ENCODE measurements around the gene FBXL7. TPM values are rescaled to one million over a fixed set of nuclear protein-coding genes. Genes with fewer than 3 reads are reported as not detected.

The FBXL7 gene
- total RNA-seq, 2 experiments from 2014 or later: not detected

- H3K79me2 ChIP-seq (ENCODE audit: insufficient read depth, low read depth, low read length): no peaks in the 10 kb centered on the region
- intact Hi-C loops (cut with micrococcal nuclease; ENCODE audit: unreplicated experiment): no loop called here
- no peak overlapping the region for H3K4me3 ChIP-seq (ENCODE audit: low read depth, low read length, poor library complexity, severe bottlenecking)
- no peaks in the 10 kb centered on the region for H3K4me1 ChIP-seq (ENCODE audit: insufficient read depth, low read length, poor library complexity, severe bottlenecking)
- H3K4me2 ChIP-seq (ENCODE audit: low read length): no peak overlapping the region
- H2AFZ ChIP-seq (ENCODE audit: low read length): no peak overlapping the region
- H3K9me2 ChIP-seq (ENCODE audit: insufficient read depth, low read length): no peaks in the 10 kb centered on the region
- H3K27ac ChIP-seq (ENCODE audit: low read depth, low read length, poor library complexity, severe bottlenecking): no peak overlapping the region
- no peaks in the 10 kb centered on the region for H3K36me3 ChIP-seq (ENCODE audit: insufficient read depth, low read length)
- no TSS peak for BruUV-seq (replicated peaks)
- no peak for TF ChIP-seq CTCF (conservative IDR thresholded peaks at IDR 0.05; ENCODE audit: low read length)
- TF ChIP-seq EZH2phosphoT487 (IDR thresholded peaks at IDR 0.05; ENCODE audit: borderline replicate concordance, low read depth, low read length): no peak
- ChIA-PET POLR2A (interaction anchor here (0.7 kb wide), 1 partner anchor 1802 kb away, joined by 3 read pairs; no protein-coding TSS in a partner anchor), CTCF (ENCODE audit: unreplicated experiment) (no interaction called here)
- no peak for DNase-seq (ENCODE audit: low spot score)
- H3K9me3 ChIP-seq (ENCODE audit: low read length): no peaks in the 10 kb centered on the region
- no peaks in the 10 kb centered on the region for H4K20me1 ChIP-seq (ENCODE audit: insufficient read depth, low read length)
Observed at GRCh38 chr5:15475367-15475766, 24.6 kb upstream of the FBXL7 start.

GRCh38 chr5:15476977-15477376 lies 23.0 kb upstream of the FBXL7 start:
- BruUV-seq (replicated peaks): no TSS peak
- ChIA-PET CTCF (ENCODE audit: unreplicated experiment) (no interaction called here), POLR2A (no interaction called here)
- intact Hi-C loops (cut with micrococcal nuclease; ENCODE audit: unreplicated experiment): no loop called here
- no peaks in the 10 kb centered on the region for H3K79me2 ChIP-seq (ENCODE audit: insufficient read depth, low read depth, low read length)
- H2AFZ ChIP-seq (ENCODE audit: low read length): no peak overlapping the region
- H3K9me2 ChIP-seq (ENCODE audit: insufficient read depth, low read length): no peaks in the 10 kb centered on the region
- DNase-seq (ENCODE audit: low spot score): no peak
- H3K36me3 ChIP-seq (ENCODE audit: insufficient read depth, low read length): no peaks in the 10 kb centered on the region
- H3K4me2 ChIP-seq (ENCODE audit: low read length): no peak overlapping the region
- H4K20me1 ChIP-seq (ENCODE audit: insufficient read depth, low read length): no peaks in the 10 kb centered on the region
- no peak overlapping the region for H3K4me3 ChIP-seq (ENCODE audit: low read depth, low read length, poor library complexity, severe bottlenecking)
- H3K4me1 ChIP-seq (ENCODE audit: insufficient read depth, low read length, poor library complexity, severe bottlenecking): no peaks in the 10 kb centered on the region
- no peak overlapping the region for H3K27ac ChIP-seq (ENCODE audit: low read depth, low read length, poor library complexity, severe bottlenecking)
- TF ChIP-seq CTCF (conservative IDR thresholded peaks at IDR 0.05; ENCODE audit: low read length): no peak
- TF ChIP-seq EZH2phosphoT487 (IDR thresholded peaks at IDR 0.05; ENCODE audit: borderline replicate concordance, low read depth, low read length): no peak
- no peaks in the 10 kb centered on the region for H3K9me3 ChIP-seq (ENCODE audit: low read length)

DNA sequence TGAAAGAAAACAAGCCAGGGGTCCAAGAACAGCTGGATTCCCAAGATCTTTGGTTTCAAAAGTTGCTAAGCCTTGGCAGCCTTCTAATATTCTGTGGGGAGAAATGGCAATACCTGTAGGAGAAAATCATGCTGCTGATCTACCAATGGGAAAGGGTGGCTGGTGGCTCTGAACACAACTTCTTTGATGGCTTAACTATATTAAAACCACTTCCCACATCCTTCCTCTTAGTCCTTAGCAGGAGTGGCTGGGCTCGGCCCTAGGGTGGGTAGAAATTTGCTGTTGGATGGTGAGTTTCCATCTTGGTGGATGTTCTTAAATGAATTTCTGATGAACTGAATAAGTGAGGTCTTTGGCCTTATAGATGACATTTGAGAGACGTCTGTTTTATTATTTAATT lies 19.5 kb upstream of the FBXL7 start:
- Histone ChIP-seq H3K9me3 (ENCODE audit: low read length) (no peaks in the 10 kb centered on the region), H3K4me1 (ENCODE audit: insufficient read depth, low read length, poor library complexity, severe bottlenecking) (no peaks in the 10 kb centered on the region), H4K20me1 (ENCODE audit: insufficient read depth, low read length) (no peaks in the 10 kb centered on the region), H3K79me2 (ENCODE audit: insufficient read depth, low read depth, low read length) (no peaks in the 10 kb centered on the region), H3K4me3 (ENCODE audit: low read depth, low read length, poor library complexity, severe bottlenecking) (no peak overlapping the region), H3K36me3 (ENCODE audit: insufficient read depth, low read length) (no peaks in the 10 kb centered on the region), H3K4me2 (ENCODE audit: low read length) (no peak overlapping the region), H2AFZ (ENCODE audit: low read length) (no peak overlapping the region), H3K9me2 (ENCODE audit: insufficient read depth, low read length) (no peaks in the 10 kb centered on the region), H3K27ac (ENCODE audit: low read depth, low read length, poor library complexity, severe bottlenecking) (no peak overlapping the region)
- intact Hi-C loops (cut with micrococcal nuclease; ENCODE audit: unreplicated experiment): no loop called here
- TF ChIP-seq EZH2phosphoT487 (IDR thresholded peaks at IDR 0.05; ENCODE audit: borderline replicate concordance, low read depth, low read length) (no peak), CTCF (conservative IDR thresholded peaks at IDR 0.05; ENCODE audit: low read length) (no peak)
- ChIA-PET POLR2A (interaction anchor here (1.2 kb wide), 1 partner anchor 17 kb away, joined by 3 read pairs; no protein-coding TSS in a partner anchor), CTCF (ENCODE audit: unreplicated experiment) (no interaction called here)
- DNase-seq (ENCODE audit: low spot score): no peak
- no TSS peak for BruUV-seq (replicated peaks)
